Measurements from ENCODE around the gene PLXNA4. TPM values are rescaled to one million over a fixed set of nuclear protein-coding genes. Genes with fewer than 3 reads are reported as not detected.
A peak's percentile ranks its signal among the peaks of the same experiment; 100 is the strongest.

PLXNA4 gene
- total and polyA plus RNA-seq, 2 experiments from 2014 or later, result 0.32 TPM; not detected in 1

GRCh38 chr7:132400561-132401142 lies 175.6 kb downstream of the PLXNA4 start:
- no peaks in the 10 kb centered on the region for H3K79me2 ChIP-seq (ENCODE audit: insufficient read depth)
- no peaks in the 10 kb centered on the region for H3F3A ChIP-seq (ENCODE audit: insufficient read depth)
- H3K4me2 ChIP-seq (ENCODE audit: unreplicated experiment), result no peak overlapping the region
- in situ Hi-C loops (cut with MboI), result no loop called here
- no peak overlapping the region for H2AFZ ChIP-seq
- no peaks in the 10 kb centered on the region for H3K36me3 ChIP-seq (ENCODE audit: low read depth)
- H3K27ac ChIP-seq, result no peak overlapping the region
- H3K27me3 ChIP-seq (replicated peaks; ENCODE audit: insufficient read depth), result peaks cover 16% of the 10 kb centered on the region; the same call in 1 of the 2 replicates
- peaks cover 3% of the 10 kb centered on the region; the same call in 1 of the 2 replicates for H3K4me1 ChIP-seq (ENCODE audit: insufficient read depth)
- H3K4me3 ChIP-seq, result no peak overlapping the region
- DNase-seq, result peak; percentile 26
- H3K9me3 ChIP-seq (ENCODE audit: low read depth), result no peaks in the 10 kb centered on the region
- TF ChIP-seq EZH2phosphoT487 (IDR thresholded peaks at IDR 0.05; ENCODE audit: insufficient read depth, low read depth) (no peak), EZH2 (IDR thresholded peaks at IDR 0.05; ENCODE audit: insufficient read depth, poor library complexity, severe bottlenecking) (no peak)
- H4K20me1 ChIP-seq (ENCODE audit: insufficient read depth), result no peaks in the 10 kb centered on the region
- WGBS, 2 experiments (ENCODE audit: low coverage in 1 of 2, low lambda C conversion rate in 2 of 2, missing lambda C conversion rate in 2 of 2), result 18 to 19% methylated on average over 10 of the region's 10 CpGs
- H3K9me2 ChIP-seq (ENCODE audit: insufficient read depth), result no peaks in the 10 kb centered on the region
- H3K9ac ChIP-seq, result no peak overlapping the region

- WGBS, 2 experiments (ENCODE audit: low coverage in 1 of 2, low lambda C conversion rate in 2 of 2, missing lambda C conversion rate in 2 of 2), result 67 to 68% methylated on average over 4 of the region's 4 CpGs
- no peaks in the 10 kb centered on the region for H3K9me3 ChIP-seq (ENCODE audit: low read depth)
- peaks cover 20% of the 10 kb centered on the region; the same call in 1 of the 2 replicates for H3K27me3 ChIP-seq (replicated peaks; ENCODE audit: insufficient read depth)
- no peak overlapping the region for H3K9ac ChIP-seq
- H3F3A ChIP-seq (ENCODE audit: insufficient read depth), result no peaks in the 10 kb centered on the region
- H3K36me3 ChIP-seq (ENCODE audit: low read depth), result no peaks in the 10 kb centered on the region
- H2AFZ ChIP-seq, result no peak overlapping the region
- H3K4me1 ChIP-seq (ENCODE audit: insufficient read depth), result 0 out of 2 replicates have a peak, but pooled peaks cover 3% of the 10 kb centered on the region
- no peak overlapping the region for H3K27ac ChIP-seq
- H3K9me2 ChIP-seq (ENCODE audit: insufficient read depth), result no peaks in the 10 kb centered on the region
- DNase-seq, result no peak
- H3K4me3 ChIP-seq, result no peak overlapping the region
- H4K20me1 ChIP-seq (ENCODE audit: insufficient read depth), result no peaks in the 10 kb centered on the region
- in situ Hi-C loops (cut with MboI), result no loop called here
- no peak for TF ChIP-seq EZH2phosphoT487 (IDR thresholded peaks at IDR 0.05; ENCODE audit: insufficient read depth, low read depth)
- no peak for TF ChIP-seq EZH2 (IDR thresholded peaks at IDR 0.05; ENCODE audit: insufficient read depth, poor library complexity, severe bottlenecking)
- H3K4me2 ChIP-seq (ENCODE audit: unreplicated experiment), result no peak overlapping the region
- H3K79me2 ChIP-seq (ENCODE audit: insufficient read depth), result no peaks in the 10 kb centered on the region
Measured at GRCh38 chr7:132399367-132399766, 176.9 kb downstream of the PLXNA4 start.

- 60 to 63% methylated on average over 14 of the region's 14 CpGs for whole genome bisulfite sequencing, 2 experiments (ENCODE audit: low coverage in 1 of 2, low lambda C conversion rate in 2 of 2, missing lambda C conversion rate in 2 of 2)
- H3K9me2 ChIP-seq (ENCODE audit: insufficient read depth), result no peaks in the 10 kb centered on the region
Measured at GRCh38 chr7:132398253-132398925, 177.9 kb downstream of the PLXNA4 start.

GRCh38 chr7:132397070-132397469 lies 179.2 kb downstream of the PLXNA4 start:
- no peak overlapping the region for H3K27ac ChIP-seq
- H3K9ac ChIP-seq, result no peak overlapping the region
- H3K36me3 ChIP-seq (ENCODE audit: low read depth), result no peaks in the 10 kb centered on the region
- in situ Hi-C loops (cut with MboI), result no loop called here
- 72 to 75% methylated on average over 5 of the region's 5 CpGs for WGBS, 2 experiments (ENCODE audit: low coverage in 1 of 2, low lambda C conversion rate in 2 of 2, missing lambda C conversion rate in 2 of 2)
- no peaks in the 10 kb centered on the region for H4K20me1 ChIP-seq (ENCODE audit: insufficient read depth)
- no peak overlapping the region for H3K4me2 ChIP-seq (ENCODE audit: unreplicated experiment)
- H3K27me3 ChIP-seq (replicated peaks; ENCODE audit: insufficient read depth), result peaks cover 20% of the 10 kb centered on the region; the same call in 1 of the 2 replicates
- no peaks in the 10 kb centered on the region for H3K79me2 ChIP-seq (ENCODE audit: insufficient read depth)
- no peaks in the 10 kb centered on the region for H3F3A ChIP-seq (ENCODE audit: insufficient read depth)
- no peak overlapping the region for H3K4me3 ChIP-seq
- no peaks in the 10 kb centered on the region for H3K9me3 ChIP-seq (ENCODE audit: low read depth)
- H3K9me2 ChIP-seq (ENCODE audit: insufficient read depth), result no peaks in the 10 kb centered on the region
- H2AFZ ChIP-seq, result no peak overlapping the region
- DNase-seq, result no peak
- no peaks in the 10 kb centered on the region for H3K4me1 ChIP-seq (ENCODE audit: insufficient read depth)
- TF ChIP-seq EZH2phosphoT487 (IDR thresholded peaks at IDR 0.05; ENCODE audit: insufficient read depth, low read depth), result no peak

More at GRCh38 chr7:132398253-132398925, 177.9 kb downstream of the PLXNA4 start:
- no peaks in the 10 kb centered on the region for H3F3A ChIP-seq (ENCODE audit: insufficient read depth)
- H3K36me3 ChIP-seq (ENCODE audit: low read depth), result no peaks in the 10 kb centered on the region
- H2AFZ ChIP-seq, result no peak overlapping the region
- no peak overlapping the region for H3K9ac ChIP-seq
- peaks cover 20% of the 10 kb centered on the region; the same call in 1 of the 2 replicates for H3K27me3 ChIP-seq (replicated peaks; ENCODE audit: insufficient read depth)
- H3K4me2 ChIP-seq (ENCODE audit: unreplicated experiment), result no peak overlapping the region
- 0 out of 2 replicates have a peak, but pooled peaks cover 3% of the 10 kb centered on the region for H3K4me1 ChIP-seq (ENCODE audit: insufficient read depth)
- no peaks in the 10 kb centered on the region for H3K9me3 ChIP-seq (ENCODE audit: low read depth)
- H3K27ac ChIP-seq, result no peak overlapping the region
- in situ Hi-C loops (cut with MboI), result no loop called here
- no peak for TF ChIP-seq EZH2phosphoT487 (IDR thresholded peaks at IDR 0.05; ENCODE audit: insufficient read depth, low read depth)
- no peak for TF ChIP-seq EZH2 (IDR thresholded peaks at IDR 0.05; ENCODE audit: insufficient read depth, poor library complexity, severe bottlenecking)
- no peak overlapping the region for H3K4me3 ChIP-seq
- DNase-seq, result no peak
- no peaks in the 10 kb centered on the region for H3K79me2 ChIP-seq (ENCODE audit: insufficient read depth)
- H4K20me1 ChIP-seq (ENCODE audit: insufficient read depth), result no peaks in the 10 kb centered on the region

Data from GM23248 (cell line).